NCI-H82 treated with DMSO at 0.1 percent for 48 hours (cell line): ENCODE measurements around the gene EXOC4.
A peak's percentile ranks its signal among the peaks of the same experiment; 100 is the strongest.
"Not testable (repeated sequence)": the region's sequence is repeated elsewhere in the genome, so short reads cannot be mapped to it uniquely, and the experiment has no call there.

Source experiments
- DNase-seq: peaks from one replicate; lab custom pipeline; 2025; ENCODE audit not compliant: unreplicated experiment; lab: John Stamatoyannopoulos, UW

Gene EXOC4

DNA sequence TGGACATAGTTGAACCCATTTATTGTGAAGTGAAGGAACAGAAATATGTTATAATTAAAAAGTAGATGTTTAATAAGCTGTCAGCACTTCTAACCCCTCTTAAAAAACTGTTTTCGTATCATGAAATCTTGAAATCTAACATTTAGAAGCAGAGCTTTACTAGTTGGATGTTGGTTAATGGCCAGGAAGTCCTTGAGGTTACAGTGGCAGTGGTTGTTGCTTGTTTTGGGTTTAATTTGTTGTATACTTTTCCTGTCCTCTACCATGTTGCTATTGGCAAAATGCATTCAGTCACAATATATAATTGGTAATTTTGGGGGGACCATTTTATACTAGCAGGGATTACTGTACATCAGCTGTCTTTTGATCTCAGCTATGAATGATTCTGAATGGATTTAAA, 60.7 kb downstream of the EXOC4 start:
- DNase-seq = no peak

DNA sequence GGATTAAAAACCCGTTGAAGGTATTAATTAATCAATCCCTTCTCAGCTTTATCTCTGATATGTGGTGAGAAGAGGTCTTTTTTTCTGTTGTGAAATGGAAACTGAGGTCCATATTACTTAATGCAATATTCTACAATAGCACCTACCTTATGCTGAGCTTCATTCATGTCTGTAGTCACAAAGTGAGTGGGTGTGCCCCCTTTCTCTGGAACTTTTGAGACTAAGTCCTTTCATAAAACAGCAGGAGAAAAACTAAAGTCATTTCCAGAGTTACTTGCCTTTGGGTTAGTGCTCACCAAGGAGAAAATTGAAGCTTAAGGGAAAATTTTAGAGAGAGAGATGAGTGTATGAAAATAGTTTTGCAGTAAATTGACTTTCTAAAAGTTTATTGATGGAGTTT, 61.2 kb downstream of the EXOC4 start:
- DNase-seq = no peak

DNA sequence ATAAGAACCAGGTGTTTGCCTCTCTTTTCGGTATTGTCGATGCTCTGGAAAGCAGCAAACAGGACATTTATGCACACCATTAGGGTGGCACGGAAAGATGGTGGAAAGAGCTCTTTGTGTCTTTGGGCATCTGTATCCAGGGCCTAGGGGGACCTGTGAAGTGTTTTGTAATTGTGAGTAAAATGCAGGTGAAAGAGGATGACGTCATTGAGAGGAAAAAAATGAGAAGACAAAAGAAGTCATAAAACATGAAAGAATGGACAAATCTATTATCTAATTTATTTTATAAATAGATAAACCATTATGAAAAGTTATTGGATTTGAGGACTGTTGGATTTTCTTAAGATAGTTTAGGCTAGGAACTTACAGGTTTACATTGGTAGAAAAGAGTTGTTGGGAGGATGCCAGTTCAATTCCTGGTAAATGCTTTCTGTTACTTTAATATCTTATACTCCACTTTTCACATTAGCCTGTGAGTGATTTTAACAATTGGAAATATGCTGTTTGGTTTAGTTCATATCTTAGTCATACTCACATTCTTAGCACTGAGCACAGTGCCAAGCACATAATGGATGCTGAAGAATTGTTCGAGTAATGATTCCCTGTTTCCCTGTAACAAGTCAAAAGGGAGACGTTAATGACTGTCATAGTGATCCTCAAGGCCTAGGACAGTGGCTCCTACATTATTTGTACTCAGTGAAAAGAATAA, 62.6 kb downstream of the EXOC4 start:
- DNase-seq = no peak

DNA sequence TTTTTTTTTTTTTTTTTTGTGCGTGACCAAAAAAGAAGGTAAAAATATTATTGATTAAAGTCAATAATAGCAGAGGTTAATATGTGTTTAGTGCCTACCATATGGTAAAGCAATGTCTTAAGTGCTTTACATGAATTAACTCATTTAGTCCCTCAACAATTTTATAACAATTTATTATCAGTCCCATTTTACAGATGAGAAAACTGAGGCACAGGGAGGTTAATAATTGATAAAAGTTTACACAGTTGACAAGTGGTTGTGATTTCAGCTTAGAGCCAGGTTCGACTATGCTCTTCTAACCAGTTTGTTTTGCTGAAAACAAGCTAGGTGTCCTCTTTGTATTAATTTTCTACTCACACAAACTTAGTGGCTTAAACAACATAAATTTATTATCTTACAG, 67.0 kb downstream of the EXOC4 start:
- DNase-seq = no peak

DNA sequence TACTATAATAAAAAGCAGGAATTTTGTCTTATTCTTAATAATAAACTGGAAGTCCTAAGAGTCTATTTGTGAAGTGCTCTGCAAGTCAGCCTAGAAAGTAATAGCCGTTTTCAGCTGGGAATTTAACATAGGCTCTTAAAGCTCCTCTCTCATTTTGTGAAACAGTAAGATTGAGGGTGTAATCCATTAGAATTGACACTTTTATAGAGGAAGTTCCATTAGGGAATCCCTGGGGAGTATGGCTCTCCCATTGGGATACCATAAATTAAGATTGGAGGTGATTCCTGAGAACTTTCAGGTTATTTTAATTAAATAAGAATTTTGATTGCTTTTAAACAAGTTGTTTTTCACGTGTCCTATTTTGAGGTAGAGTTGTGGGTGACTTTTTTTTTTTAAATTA, 68.0 kb downstream of the EXOC4 start:
- DNase-seq = peak; percentile 31

DNA sequence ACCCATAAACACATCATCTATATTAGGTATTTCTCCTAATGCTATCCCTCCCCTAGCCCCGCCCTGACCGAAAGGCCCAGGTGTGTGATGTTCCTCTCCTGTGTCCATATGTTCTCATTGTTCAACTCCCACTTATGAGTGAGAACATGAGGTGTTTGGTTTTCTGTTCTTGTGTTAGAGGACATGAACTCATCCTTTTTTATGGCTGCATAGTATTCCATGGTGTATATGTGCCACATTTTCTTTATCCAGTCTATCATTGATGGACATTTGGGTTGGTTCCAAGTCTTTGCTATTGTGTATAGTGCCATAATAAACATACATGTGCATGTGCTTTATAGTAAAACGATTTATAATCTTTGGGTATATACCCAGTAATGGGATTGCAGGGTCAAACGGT, 68.5 kb downstream of the EXOC4 start:
- not testable (repeated sequence) for DNase-seq

DNA sequence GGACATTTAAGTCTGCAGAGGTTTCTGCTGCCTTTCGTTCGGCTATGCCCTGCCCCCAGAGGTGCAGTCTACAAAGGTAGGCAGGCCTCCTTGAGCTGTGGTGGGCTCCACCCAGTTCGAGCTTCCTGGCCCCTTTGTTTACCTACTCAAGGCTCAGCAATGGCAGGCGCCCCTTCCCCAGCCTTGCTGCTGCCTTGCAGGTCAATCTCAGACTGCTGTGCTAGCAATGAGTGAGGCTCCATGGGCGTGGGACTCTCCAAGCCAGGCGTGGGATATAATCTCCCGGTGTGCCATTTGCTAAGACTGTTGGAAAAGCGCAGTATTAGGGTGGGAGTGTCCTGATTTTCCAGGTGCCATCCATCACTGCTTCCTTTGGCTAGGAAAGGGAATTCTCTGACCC, 73.9 kb downstream of the EXOC4 start:
- not testable (repeated sequence) for DNase-seq

DNA sequence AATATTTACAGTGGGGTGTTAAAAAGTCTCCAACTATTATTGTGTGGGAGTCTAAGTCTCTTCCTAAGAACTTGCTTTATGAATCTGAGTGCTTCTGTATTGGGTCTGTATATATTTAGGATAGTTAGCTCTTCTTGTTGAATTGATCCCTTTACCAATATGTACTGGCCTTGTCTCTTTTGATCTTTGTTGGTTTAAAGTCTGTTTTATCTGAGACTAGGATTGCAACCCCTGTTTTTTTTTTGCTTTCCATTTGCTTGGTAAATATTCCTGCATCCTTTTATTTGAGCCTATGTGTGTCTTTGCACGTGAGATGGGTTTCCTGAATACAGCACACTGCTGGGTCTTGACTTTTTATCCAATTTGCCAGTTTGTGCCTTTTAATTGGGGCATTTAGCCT, 75.1 kb downstream of the EXOC4 start:
- DNase-seq = not testable (repeated sequence)

DNA sequence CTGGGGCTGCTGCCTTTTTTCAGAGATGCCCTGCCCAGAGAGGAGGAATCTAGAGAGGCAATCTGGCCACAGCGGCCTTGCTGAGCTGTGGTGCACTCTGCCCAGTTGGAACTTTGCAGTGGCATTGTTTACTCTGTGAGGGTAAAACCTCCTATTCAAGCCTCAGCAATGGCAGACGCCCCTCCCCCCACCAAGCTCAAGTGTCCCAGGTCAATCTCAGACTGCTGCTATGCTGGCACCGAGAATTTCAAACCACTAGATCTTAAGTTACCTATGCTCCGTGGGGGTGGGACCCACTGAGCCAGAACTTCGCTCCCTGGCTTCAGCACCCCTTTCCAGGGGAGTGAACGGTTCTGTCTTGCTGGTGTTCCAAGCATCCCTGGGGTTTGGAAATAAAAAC, 77.2 kb downstream of the EXOC4 start:
- no peak for DNase-seq

DNA sequence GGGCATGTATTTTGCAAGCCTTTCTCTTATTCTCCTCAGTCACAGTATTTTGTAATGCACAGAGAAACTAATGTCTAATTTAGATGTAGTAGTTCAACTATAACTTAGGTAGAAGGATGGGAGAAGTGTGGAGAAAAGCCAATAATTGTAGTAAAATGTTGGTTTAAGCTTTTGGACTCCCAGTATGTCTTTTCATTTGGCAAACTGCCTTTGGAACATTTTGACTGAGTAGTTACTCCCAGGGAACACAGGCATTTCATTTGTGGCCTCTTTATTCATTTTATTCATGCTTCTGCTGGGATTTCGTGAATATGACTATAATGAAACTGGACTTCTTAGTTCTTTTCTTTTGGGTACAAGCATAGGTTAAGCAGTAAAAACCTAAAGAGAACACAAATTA, 79.0 kb downstream of the EXOC4 start:
- DNase-seq = no peak

DNA sequence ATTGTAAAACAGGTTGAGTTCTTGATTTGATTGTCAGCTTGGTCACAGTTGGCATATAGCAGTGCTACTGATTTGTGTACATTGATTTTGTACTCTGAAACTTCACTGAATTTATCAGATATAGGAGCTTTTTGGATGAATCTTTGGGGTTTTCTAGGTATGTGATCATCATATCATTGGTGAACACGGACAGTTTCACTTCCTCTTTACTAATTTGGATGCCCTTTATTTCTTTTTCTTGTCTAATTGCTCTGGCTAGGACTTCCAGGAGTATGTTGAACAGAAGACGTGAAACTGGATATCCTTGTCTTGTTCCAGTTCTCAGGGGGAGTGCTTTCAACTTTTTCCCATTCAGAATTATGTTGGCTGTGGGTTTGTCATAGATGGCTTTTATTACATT, 86.9 kb downstream of the EXOC4 start:
- no peak for DNase-seq

DNA sequence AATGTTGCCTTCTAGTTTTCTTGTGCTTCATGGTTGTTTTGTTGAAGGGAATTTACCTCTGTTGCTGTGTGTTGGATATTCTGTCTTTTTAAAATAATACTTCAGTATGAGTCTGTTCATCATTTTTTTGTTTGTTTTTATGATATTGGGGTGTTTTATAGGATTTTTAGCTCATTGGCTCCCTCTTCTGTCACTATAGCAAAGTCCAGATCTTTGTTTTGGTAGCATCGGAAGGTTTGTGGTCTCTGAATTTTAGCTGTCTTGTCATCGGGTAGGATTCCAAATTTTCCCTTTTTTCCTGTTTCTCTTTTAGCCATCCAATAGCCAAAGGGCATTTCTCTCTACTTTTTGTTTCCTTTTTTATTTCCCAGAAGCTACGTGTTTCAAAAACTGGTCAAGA, 91.4 kb downstream of the EXOC4 start:
- DNase-seq = peak; percentile 11

DNA sequence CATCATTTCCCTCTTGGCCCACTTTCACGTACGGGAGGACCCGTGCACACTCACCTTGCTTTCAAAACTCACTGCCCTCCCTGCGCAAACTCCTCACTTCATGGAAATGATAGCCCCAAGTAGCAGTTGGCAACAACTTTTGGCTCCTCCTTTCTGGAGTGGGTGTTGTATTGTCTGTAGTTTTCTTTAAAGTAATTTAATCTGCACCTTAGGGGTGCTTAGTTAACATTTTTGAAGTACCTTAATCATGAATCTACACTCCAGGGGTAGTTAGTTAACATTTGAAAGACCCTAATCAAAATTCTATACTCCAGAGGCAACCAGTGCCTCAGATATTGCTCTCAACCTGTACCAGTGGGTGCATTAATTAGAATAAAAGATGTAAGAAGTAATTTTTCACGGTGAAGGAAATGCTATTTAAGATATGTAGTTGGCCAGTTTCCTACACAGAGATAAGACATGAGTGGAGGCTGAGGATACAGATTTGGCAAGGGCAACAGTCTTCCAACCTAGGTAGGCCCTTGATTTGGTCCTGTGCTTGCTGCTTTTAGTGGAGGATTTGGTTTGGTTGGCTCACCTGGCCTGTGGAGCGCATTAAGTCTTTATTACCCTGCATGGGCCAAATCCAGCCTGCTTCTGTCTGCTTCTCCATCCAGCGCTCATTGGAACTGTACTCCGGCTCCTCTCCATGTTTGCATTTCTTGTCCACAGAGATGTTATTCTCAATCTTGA, 93.0 kb downstream of the EXOC4 start:
- no peak for DNase-seq

DNA sequence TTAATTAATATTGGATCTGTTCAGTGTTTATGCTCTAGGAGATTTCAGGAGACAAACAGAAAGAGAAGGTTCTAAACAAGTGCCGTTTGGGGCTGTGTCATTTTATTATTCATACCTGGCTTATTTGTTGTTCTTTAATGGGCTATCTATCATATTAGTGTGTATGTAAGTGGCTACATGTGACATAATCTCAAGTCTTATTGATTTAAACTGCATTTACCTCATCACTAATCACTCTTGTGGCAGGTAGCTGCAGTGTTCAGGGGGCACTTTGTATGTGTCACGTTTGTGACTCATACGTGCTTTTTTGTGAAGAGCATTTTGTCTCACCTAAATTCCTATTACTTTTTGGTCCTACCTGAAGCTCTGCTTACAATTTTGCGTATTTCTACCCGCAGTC, 95.4 kb downstream of the EXOC4 start:
- DNase-seq = no peak

DNA sequence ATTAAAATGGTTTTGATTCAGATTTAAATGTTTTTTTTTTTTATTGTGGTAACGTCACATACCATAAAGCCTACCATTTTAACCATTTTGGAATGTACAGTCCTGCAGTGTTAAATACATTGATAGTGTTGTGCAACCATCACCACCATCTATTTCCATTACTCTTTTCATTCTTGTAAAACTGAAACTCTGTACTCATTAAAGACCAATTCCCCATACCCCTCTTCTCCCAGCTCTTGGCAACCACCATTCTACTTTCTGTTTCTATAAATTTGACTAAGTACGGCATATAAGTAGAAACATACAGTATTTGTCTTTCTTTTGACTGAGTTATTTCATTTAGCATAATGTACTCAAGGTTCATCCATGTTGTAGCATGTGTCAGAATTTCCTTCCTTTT, 96.2 kb downstream of the EXOC4 start:
- DNase-seq = no peak

DNA sequence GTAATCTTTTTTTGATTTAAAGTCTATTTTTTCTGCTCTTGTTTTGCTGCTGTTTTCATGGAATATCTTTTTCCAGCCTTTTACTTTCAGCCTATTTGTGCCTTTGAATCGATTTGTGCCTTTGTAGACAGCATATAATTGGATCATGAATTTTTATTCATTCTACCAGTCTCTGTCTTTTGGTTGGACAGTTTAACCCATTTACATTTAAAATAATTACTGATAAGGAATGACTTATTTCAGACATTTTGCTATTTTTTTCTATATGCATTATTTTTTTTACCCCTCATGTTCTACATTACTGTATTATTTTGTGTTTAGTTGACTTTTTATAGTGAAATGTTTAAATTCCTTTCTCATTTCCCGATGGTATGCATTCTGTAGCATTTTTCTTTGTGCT, 99.6 kb downstream of the EXOC4 start:
- no peak for DNase-seq

DNA sequence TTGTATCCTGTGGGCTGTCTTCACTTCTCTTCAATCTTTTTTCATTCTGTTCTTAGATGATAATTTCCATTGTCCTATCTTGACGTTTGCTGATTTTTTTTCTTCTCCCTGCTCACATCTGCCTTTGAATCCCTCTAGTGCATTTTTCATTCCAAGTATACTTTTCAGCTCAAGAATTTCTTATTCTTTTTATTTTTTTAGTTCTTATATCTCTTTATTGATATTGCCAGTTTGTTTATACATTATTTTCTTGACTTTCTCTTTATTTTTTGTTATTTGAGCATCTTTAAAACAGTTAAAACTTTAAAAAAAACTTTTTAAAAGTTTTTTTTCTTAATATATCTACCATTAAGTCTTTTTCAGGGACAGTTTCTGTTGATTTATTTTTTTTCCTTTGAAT, 100.9 kb downstream of the EXOC4 start:
- DNase-seq = no peak

DNA sequence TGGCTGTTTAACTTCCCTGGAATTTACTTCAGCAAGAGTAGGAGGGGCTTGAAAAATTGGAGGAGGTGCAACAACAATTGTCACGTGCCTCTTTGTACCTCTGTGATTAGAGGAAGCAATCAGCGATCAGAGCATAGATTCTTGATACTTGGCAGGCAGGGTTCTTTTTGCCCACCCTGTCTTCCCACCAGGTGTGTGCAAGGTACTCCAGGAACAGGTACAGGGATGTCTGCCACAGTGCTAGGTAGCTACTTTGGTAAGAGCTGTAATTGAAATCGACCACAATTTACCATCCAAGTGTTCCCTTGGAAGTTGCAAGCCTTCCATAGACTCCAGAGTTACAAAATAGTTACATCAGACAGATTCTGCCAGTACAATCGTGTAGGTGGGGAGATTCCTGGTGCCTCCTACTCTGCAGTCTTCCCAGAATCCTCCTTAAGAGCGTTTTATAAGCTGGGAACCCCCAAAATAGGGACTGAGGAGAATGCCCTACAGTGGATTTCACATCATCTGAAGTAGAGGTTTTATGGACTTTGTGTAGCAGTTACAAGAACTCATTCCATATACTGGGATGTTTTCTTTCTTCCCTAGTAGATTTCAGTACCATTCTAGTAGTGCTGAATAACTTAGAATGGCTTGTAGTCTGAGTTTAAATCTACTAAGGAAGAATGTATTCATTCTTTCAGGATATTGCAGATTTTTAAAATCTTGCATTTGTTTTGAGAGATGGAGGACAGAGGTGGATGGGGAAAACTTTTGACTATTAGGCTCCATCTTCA, 101.9 kb downstream of the EXOC4 start:
- DNase-seq = no peak

DNA sequence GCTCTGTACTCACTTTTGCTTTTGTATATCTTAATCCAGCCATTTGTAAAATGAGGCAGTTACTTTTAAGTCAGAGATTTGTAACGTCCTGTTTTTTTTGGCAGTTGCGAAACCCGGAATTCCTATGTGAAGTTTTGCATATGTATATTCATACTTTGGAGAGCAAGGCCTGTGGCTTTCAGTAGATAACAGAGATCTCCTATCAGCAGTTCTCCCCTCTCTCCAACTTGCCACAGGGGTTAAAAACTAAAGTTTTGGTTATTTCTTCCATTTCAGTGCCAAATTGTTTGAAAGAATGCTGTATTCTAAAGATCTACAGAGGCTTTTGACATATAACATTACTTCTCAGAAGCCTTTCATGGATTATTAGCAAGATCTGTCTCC, 102.4 kb downstream of the EXOC4 start:
- DNase-seq = no peak

DNA sequence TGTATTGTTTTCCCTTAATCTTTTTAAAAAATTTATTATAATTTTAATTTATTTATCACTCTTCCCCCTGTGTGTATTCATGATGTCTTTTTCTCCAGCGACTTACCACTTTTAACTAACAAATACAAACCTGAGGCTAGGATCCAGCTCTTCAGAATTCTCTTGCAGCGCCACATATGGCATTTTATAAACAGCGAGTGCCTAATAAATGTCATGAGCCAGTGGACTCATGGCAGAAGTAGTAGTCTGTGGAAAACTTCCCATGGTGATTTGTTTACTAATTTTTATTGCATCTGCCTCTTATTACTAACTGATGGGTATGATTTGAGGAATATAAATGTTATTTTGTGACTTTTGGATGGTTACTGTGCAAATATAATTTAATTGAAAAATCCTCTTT, 102.9 kb downstream of the EXOC4 start:
- DNase-seq = no peak

DNA sequence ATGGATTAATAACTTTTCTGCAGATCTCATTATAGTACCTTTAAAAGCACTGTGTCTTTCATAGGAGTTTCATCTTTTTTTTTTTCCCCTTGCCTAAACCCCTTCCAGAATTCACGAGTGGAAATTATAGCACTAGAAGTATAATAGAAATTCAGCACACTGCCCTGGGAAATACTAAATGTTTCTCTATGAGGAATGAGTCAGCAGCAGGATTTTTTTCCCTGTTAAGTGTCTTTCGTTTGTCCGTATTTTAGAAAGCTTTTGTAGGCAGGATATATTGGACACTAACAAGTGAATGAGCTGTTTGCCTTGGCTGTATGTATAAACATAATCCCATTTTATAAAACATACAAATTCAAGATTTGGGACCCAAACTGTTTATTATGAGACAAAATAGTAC, 105.8 kb downstream of the EXOC4 start:
- DNase-seq = no peak

DNA sequence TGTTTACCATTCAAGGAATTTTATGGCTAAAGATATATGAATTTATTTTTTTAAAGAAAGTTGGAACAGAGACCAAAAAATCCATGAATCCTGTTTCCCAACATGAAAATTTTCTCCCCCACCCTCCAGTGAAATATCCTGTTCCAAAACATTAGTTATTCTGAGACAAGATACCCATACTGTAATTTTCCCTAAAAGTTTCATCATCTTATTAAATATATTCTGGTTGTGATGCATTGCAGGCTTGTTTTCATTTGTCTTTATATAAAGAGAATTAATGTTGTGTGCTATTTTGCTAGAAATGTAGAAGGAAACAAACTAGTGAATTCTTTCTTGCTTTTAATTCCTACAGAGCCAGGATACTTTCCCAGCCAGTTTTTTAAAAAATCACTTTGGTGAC, 106.6 kb downstream of the EXOC4 start:
- DNase-seq = no peak
